Inflammatory macrophage treated with lipopolysaccharide for 4 hours (primary cell): ENCODE measurements around the gene MAGEC3.

Source experiments
- DNase-seq: peaks from one replicate; pipeline ENCODE4 v3.0.0-alpha.2; 2020

The MAGEC3 gene

DNA sequence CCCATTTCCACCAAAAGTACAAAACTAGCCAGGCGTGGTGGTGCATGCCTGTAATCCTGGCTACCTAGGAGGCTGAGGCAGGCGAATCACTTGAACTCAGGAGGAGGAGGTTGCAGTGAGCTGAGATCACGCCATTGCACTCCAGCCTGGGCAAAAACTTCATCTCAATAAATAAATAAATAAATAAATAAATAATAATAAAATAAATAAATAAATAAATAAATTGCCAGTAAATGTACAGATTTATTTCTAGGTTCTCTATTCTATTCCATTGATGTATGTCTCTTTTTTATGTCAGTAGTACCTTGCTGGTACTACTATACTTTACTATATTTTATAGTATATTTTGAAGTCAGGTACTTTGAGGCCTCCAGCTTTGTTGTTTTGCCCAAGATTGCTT, 109.2 kb downstream of the MAGEC3 start:
- no peak for DNase-seq
